ENCODE measurements around the gene PRPF39.
A peak's percentile ranks its signal among the peaks of the same experiment; 100 is the strongest.

PRPF39 gene, protein sequence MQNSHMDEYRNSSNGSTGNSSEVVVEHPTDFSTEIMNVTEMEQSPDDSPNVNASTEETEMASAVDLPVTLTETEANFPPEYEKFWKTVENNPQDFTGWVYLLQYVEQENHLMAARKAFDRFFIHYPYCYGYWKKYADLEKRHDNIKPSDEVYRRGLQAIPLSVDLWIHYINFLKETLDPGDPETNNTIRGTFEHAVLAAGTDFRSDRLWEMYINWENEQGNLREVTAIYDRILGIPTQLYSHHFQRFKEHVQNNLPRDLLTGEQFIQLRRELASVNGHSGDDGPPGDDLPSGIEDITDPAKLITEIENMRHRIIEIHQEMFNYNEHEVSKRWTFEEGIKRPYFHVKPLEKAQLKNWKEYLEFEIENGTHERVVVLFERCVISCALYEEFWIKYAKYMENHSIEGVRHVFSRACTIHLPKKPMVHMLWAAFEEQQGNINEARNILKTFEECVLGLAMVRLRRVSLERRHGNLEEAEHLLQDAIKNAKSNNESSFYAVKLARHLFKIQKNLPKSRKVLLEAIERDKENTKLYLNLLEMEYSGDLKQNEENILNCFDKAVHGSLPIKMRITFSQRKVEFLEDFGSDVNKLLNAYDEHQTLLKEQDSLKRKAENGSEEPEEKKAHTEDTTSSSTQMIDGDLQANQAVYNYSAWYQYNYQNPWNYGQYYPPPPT

DNA sequence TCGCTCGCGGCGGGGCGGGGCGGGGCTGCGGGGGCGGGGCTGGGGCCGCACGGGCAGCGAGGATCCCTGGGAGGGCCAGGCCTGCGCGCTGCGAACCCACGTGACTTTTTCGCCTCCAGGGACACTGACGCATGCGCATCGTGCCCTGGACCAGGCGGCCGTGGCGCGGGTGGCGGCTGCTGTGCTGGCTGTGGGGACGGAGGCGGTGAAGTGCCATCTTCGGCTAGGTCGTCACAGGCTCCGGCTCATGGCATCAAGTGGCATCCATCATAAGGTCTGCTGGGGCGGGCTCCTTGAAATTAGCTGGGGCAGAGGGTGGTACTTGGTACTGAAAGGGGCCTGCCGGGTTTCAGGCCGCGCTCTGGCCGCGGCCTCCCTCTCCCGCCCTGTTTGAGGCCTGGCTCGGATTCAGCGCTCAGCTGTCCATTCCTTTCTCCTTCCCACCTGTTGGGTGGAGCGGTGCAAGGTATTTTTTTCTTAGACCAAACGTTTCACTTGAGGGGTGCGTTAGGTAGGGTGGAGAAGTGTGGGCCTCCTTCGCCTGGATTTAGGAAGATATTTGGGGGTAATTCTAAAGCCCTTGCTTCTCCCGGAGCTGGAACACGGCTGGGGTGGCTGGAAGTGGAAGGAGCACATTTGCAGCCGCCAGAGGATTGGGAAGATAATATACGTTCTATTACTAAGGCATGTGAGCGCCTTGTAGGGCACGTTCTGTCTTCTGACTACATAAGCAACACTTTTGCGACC, at the start of gene PRPF39:
Gene PRPF39, plus strand, starts transcription at position 141 of the 747 bp plus-strand sequence. CDS start 11,124 bp downstream, outside the sequence.
- peak within 1 kb of the TSS; percentile 84 for H3K27ac ChIP-seq
- H3K4me3 ChIP-seq = peak within 1 kb of the TSS; percentile 99
- TF ChIP-seq EZH2 (IDR thresholded peaks at IDR 0.05) = no peak
- TF ChIP-seq POLR2AphosphoS5 (IDR thresholded peaks at IDR 0.05; ENCODE audit: borderline replicate concordance, low read depth, low read length) = peak; percentile 98
- TF ChIP-seq FOXP2 (optimal IDR thresholded peaks at IDR 0.05; ENCODE audit: control extremely low read depth, extremely low read length, insufficient read depth) = no peak
- no peak for DNase-seq (ENCODE audit: low read depth, low spot score)
- H3K36me3 ChIP-seq (ENCODE audit: insufficient read depth, low read length) = peaks cover 27% of the 10 kb centered on the region
- no peaks in the 10 kb centered on the region; the same call in 1 of the 2 replicates for H3K9me3 ChIP-seq (ENCODE audit: low read depth, low read length)
- peak within 1 kb of the TSS; percentile 99 for H3K9ac ChIP-seq (ENCODE audit: insufficient read length)

DNA sequence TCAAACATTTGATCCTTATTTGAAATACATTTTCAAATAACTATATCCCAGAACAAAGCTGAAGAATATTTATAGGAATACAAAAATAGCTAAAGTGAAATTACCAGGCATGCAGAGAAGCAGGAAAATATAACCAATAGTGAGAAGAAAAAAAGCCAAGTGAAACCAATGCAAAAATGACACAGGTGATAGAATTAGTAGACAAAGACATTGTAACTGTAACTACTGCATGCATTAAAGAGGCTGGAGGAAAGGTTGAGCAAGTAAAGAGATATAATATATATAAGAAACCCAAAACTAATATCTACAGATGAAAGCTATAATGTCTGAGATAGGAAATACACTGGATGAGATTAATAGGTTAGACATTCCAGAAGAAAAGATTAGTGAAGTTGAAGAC, 49.2 kb upstream of the PRPF39 start:
- DNase-seq (ENCODE audit: low read depth, low spot score) = no peak
- TF ChIP-seq POLR2AphosphoS5 (IDR thresholded peaks at IDR 0.05; ENCODE audit: borderline replicate concordance, low read depth, low read length) (no peak), FOXP2 (optimal IDR thresholded peaks at IDR 0.05; ENCODE audit: control extremely low read depth, extremely low read length, insufficient read depth) (no peak), EZH2 (IDR thresholded peaks at IDR 0.05) (no peak)
- H3K4me3 ChIP-seq = no peak overlapping the region
- H3K9me3 ChIP-seq (ENCODE audit: low read depth, low read length) = no peaks in the 10 kb centered on the region
- H3K9ac ChIP-seq (ENCODE audit: insufficient read length) = no peak overlapping the region
- H3K36me3 ChIP-seq (ENCODE audit: insufficient read depth, low read length) = peaks cover 33% of the 10 kb centered on the region
- no peak overlapping the region for H3K27ac ChIP-seq

DNA sequence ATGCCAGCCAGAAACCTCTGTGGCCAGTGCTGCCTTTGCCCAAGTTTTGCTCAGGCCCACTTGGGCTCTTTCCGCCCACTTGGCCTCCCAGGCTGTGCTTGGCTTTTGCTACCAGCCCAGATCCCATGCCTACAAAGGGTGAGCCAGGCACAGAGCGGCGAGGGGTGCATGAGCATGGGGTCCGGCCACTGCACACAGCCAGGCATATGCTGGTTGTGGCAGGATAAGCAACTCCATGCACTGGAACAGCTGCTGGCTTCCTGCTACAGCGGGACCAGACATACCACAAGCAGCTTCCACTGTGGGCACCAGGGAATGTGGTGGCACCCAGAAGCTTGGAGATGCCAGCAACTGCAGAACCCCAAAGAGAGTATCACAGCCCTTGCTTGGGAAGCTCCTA, 45.7 kb upstream of the PRPF39 start:
- no peaks in the 10 kb centered on the region for H3K9me3 ChIP-seq (ENCODE audit: low read depth, low read length)
- no peak overlapping the region for H3K4me3 ChIP-seq
- no peak for DNase-seq (ENCODE audit: low read depth, low spot score)
- no peak for TF ChIP-seq FOXP2 (optimal IDR thresholded peaks at IDR 0.05; ENCODE audit: control extremely low read depth, extremely low read length, insufficient read depth)
- no peak for TF ChIP-seq POLR2AphosphoS5 (IDR thresholded peaks at IDR 0.05; ENCODE audit: borderline replicate concordance, low read depth, low read length)
- no peak for TF ChIP-seq EZH2 (IDR thresholded peaks at IDR 0.05)
- peaks cover 36% of the 10 kb centered on the region for H3K36me3 ChIP-seq (ENCODE audit: insufficient read depth, low read length)
- no peak overlapping the region for H3K27ac ChIP-seq
- no peak overlapping the region for H3K9ac ChIP-seq (ENCODE audit: insufficient read length)

DNA sequence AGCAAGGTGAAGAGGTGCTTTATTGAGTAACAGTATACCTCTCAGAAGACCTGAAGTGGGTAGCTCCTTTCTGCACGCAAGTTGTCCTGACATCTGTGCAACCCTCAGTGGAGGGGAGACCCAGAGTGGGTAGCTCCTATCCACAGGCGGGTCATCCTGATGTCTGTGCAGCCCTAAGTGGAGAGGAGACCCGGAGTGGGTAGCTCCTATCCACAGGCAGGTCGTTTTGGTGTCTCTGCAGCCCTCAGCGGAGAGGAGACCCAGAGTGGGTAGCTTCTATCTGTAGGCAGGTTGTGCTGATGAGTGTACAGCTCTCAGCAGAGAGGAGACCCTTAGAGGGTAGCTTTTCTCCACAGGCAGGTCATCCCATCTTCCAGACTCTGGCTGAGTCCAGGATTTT, 45.1 kb upstream of the PRPF39 start:
- Histone ChIP-seq H3K4me3 (no peak overlapping the region), H3K9me3 (ENCODE audit: low read depth, low read length) (no peaks in the 10 kb centered on the region), H3K36me3 (ENCODE audit: insufficient read depth, low read length) (peaks cover 35% of the 10 kb centered on the region), H3K27ac (no peak overlapping the region), H3K9ac (ENCODE audit: insufficient read length) (no peak overlapping the region)
- no peak for TF ChIP-seq POLR2AphosphoS5 (IDR thresholded peaks at IDR 0.05; ENCODE audit: borderline replicate concordance, low read depth, low read length)
- DNase-seq (ENCODE audit: low read depth, low spot score) = no peak

DNA sequence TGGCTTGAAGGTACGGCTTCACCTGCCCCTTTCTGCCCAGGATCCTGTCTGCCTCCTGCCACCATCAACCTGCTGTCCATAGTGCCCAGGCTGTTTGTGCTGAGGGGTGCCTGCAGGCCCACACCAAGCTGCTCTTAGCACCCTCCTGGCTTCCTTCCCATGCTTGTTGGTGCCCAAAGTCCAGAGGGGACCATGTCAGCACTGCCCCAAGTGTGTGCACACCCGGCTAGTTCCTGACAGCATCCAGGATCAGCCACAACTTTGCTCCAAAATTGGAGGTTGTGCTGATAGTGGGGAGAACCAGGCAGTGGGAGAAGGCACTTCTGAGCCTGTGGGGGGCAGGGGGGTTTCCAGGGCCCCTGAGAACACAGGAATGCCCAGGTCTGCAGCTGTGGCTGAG, 44.5 kb upstream of the PRPF39 start:
- no peaks in the 10 kb centered on the region for H3K9me3 ChIP-seq (ENCODE audit: low read depth, low read length)
- H3K4me3 ChIP-seq = no peak overlapping the region
- H3K36me3 ChIP-seq (ENCODE audit: insufficient read depth, low read length) = peaks cover 30% of the 10 kb centered on the region
- no peak overlapping the region for H3K27ac ChIP-seq
- TF ChIP-seq FOXP2 (optimal IDR thresholded peaks at IDR 0.05; ENCODE audit: control extremely low read depth, extremely low read length, insufficient read depth) (no peak), EZH2 (IDR thresholded peaks at IDR 0.05) (no peak), POLR2AphosphoS5 (IDR thresholded peaks at IDR 0.05; ENCODE audit: borderline replicate concordance, low read depth, low read length) (no peak)
- DNase-seq (ENCODE audit: low read depth, low spot score) = no peak
- H3K9ac ChIP-seq (ENCODE audit: insufficient read length) = no peak overlapping the region

DNA sequence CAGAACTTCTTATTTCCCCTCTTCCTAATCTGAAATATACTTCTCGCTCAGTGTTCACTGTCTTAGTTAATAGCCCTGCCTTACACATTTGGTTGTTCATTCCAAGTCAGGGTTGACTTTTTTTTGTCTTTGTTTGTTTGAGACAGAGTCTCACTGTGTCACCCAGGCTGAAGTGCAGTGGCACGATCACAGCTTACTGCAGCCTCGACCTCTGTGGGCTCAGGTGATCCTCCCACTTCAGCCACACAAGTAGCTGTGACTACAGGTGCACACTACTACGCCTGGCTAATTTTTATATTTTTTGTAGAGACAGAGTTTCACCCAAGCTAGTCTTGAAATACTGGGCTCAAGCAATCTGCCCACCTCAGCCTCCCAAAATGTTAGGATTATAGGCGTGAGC, 42.3 kb upstream of the PRPF39 start:
- no peak overlapping the region for H3K4me3 ChIP-seq
- no peak for DNase-seq (ENCODE audit: low read depth, low spot score)
- H3K27ac ChIP-seq = no peak overlapping the region
- TF ChIP-seq EZH2 (IDR thresholded peaks at IDR 0.05) (no peak), POLR2AphosphoS5 (IDR thresholded peaks at IDR 0.05; ENCODE audit: borderline replicate concordance, low read depth, low read length) (no peak), FOXP2 (optimal IDR thresholded peaks at IDR 0.05; ENCODE audit: control extremely low read depth, extremely low read length, insufficient read depth) (no peak)
- H3K36me3 ChIP-seq (ENCODE audit: insufficient read depth, low read length) = peaks cover 28% of the 10 kb centered on the region
- H3K9me3 ChIP-seq (ENCODE audit: low read depth, low read length) = no peaks in the 10 kb centered on the region
- H3K9ac ChIP-seq (ENCODE audit: insufficient read length) = no peak overlapping the region

DNA sequence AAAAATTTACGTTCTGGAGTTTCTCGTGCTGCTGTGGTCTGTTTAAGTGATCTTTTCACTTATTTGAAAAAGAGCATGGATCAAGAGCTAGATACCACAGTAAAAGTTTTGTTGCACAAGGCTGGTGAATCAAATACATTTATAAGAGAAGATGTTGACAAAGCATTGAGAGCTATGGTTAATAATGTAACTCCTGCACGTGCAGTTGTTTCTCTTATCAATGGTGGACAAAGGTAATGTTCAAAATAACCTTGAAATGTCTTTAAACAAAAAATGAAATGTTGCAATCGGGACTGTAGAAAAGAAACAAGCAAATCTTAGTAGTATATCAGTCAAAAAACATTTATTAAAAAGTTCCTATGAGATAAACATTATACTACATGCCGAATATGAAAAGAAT, 39.3 kb upstream of the PRPF39 start:
- TF ChIP-seq FOXP2 (optimal IDR thresholded peaks at IDR 0.05; ENCODE audit: control extremely low read depth, extremely low read length, insufficient read depth) (no peak), POLR2AphosphoS5 (IDR thresholded peaks at IDR 0.05; ENCODE audit: borderline replicate concordance, low read depth, low read length) (no peak), EZH2 (IDR thresholded peaks at IDR 0.05) (no peak)
- Histone ChIP-seq H3K27ac (no peak overlapping the region), H3K4me3 (no peak overlapping the region), H3K9me3 (ENCODE audit: low read depth, low read length) (no peaks in the 10 kb centered on the region), H3K36me3 (ENCODE audit: insufficient read depth, low read length) (peaks cover 3% of the 10 kb centered on the region; the same call in 1 of the 2 replicates), H3K9ac (ENCODE audit: insufficient read length) (no peak overlapping the region)
- DNase-seq (ENCODE audit: low read depth, low spot score) = no peak

DNA sequence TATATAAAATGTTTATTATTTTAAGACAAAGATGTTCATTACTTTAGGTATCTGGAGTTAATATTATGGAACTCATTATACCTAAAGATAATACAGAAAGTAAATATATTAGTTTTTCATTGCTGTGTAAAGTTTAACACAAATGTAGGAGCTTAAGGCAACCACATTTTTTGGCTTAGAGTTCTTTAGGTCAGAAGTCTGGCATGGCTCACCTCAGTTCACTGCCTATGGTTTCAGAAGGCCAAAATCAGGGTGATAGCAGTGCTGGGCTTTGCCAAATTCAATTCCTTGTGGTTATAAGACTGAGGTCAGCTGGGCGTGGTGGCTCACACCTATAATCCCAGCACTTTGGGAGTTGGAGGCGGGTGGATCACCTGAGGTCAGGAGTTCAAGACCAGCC, 35.5 kb upstream of the PRPF39 start:
- TF ChIP-seq POLR2AphosphoS5 (IDR thresholded peaks at IDR 0.05; ENCODE audit: borderline replicate concordance, low read depth, low read length) = no peak
- TF ChIP-seq FOXP2 (optimal IDR thresholded peaks at IDR 0.05; ENCODE audit: control extremely low read depth, extremely low read length, insufficient read depth) = no peak
- no peak for TF ChIP-seq EZH2 (IDR thresholded peaks at IDR 0.05)
- Histone ChIP-seq H3K9ac (ENCODE audit: insufficient read length) (no peak overlapping the region), H3K9me3 (ENCODE audit: low read depth, low read length) (no peaks in the 10 kb centered on the region), H3K36me3 (ENCODE audit: insufficient read depth, low read length) (no peaks in the 10 kb centered on the region; the same call in 1 of the 2 replicates), H3K27ac (no peak overlapping the region), H3K4me3 (no peak overlapping the region)
- no peak for DNase-seq (ENCODE audit: low read depth, low spot score)
